Astrocyte (in vitro differentiated cells and primary cell): ENCODE measurements around the gene ARL17B.
"Not testable (repeated sequence)": the region's sequence is repeated elsewhere in the genome, so short reads cannot be mapped to it uniquely, and the experiment has no call there.

ENCODE experiments used
- CTCF ChIP-seq: IDR thresholded peaks from 2 replicates; pipeline ENCODE4 v1.5.1; 2011; ENCODE audit warnings: low read depth, mild to moderate bottlenecking, inconsistent platforms, low read length, moderate library complexity; ENCODE audit not compliant: insufficient read depth
- EZH2 ChIP-seq: IDR thresholded peaks from 2 replicates; pipeline ENCODE4 v1.6.1; 2012; ENCODE audit warnings: mild to moderate bottlenecking, low read length, inconsistent platforms; ENCODE audit not compliant: insufficient read depth

- TF ChIP-seq CTCF, EZH2: not testable (repeated sequence)
These were observed 48.3 kb upstream of the ARL17B start for GRCh38 chr17:46409864-46410263.
